Raji (cell line): ENCODE results near the gene SLC39A11.

Source experiments
- POLR2A ChIP-seq: IDR thresholded peaks from 2 replicates; pipeline ENCODE4 v1.6.1; 2011; ENCODE audit warnings: low read depth, low read length, control low read depth; ENCODE audit not compliant: insufficient read depth

Gene SLC39A11

DNA sequence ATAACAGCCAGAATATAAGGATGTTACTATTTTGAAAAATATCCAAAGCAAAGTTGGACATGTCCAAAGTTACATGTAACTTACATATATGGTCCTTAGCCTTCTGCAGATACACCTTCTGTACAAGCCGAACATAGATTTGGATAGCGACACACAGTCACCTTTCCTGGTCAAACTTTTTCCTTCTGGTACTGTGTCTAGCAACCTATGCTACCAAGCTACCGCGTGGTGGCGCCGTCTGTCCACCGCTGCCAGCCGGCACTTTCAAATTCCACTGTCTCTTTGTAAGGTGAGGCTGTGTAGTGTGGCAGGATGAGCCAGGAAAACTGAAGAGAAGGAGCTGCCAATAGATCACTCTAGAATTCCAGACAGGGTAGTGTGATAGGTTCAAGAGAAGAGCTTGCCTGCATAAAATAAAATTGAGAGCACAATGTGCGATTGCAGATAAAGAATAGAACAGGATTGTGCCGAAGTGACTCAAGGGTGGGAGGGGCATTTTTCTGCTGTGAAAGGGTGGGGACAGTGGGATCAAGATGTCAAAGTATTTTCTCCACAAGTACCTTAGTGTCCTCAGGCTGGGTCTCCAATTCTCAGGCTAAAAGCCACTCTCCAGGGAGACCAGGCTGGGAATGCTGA, 366.9 kb downstream of the SLC39A11 start:
- TF ChIP-seq POLR2A = no peak

DNA sequence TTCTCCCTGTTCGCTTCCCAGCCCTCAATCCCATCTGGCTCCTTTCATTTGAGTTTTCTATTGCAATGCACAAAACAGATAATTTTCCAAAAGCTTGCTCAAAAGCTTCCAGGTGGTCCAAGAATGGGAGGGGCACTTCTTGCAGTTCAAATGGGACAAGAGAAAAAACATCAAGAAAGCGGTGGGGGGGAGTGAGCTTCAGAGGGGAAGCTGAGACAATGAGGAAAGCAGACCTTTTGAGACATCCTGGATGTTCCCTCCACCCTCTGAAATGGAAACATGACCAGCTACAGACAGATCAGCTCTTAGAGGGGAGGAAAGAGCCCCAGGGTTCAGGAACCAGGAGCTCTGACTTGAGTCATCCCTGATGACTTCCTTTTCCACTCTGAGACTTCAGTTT, 368.2 kb downstream of the SLC39A11 start:
- no peak for TF ChIP-seq POLR2A

DNA sequence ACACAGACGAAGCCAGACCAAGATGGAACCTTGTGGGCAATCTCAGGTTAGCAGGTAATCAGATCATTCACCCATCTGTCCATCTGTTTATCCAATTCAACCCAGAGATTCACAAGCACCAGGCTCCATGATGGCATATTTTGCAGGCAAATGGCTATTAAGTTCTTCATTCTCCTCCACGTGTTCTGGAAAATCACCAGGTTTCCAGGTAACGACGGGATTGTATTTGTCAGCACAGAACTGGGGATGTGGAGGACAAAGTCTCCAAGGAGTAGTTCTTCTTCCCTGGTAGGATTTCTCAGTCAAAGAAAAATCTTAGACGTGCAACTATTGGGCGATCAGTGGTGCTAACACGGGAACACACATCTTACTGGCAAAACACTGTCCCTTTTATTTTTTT, 368.8 kb downstream of the SLC39A11 start:
- no peak for TF ChIP-seq POLR2A

DNA sequence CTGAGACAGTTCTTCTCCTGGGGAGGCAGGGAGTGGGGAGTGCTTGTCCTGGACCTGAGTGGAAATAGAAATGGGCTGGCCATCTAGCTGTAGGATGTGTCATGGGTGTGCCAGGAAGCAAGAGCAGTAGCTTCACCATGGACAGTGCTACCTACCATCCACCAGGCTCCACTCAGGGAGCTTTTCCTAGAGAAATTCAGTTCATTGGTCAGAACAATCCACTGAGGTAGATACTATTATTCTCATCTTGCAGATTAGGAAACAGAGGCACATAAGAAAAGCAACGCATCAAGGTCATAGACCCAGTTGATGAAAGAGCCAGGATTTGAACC, 372.0 kb downstream of the SLC39A11 start:
- TF ChIP-seq POLR2A = no peak

DNA sequence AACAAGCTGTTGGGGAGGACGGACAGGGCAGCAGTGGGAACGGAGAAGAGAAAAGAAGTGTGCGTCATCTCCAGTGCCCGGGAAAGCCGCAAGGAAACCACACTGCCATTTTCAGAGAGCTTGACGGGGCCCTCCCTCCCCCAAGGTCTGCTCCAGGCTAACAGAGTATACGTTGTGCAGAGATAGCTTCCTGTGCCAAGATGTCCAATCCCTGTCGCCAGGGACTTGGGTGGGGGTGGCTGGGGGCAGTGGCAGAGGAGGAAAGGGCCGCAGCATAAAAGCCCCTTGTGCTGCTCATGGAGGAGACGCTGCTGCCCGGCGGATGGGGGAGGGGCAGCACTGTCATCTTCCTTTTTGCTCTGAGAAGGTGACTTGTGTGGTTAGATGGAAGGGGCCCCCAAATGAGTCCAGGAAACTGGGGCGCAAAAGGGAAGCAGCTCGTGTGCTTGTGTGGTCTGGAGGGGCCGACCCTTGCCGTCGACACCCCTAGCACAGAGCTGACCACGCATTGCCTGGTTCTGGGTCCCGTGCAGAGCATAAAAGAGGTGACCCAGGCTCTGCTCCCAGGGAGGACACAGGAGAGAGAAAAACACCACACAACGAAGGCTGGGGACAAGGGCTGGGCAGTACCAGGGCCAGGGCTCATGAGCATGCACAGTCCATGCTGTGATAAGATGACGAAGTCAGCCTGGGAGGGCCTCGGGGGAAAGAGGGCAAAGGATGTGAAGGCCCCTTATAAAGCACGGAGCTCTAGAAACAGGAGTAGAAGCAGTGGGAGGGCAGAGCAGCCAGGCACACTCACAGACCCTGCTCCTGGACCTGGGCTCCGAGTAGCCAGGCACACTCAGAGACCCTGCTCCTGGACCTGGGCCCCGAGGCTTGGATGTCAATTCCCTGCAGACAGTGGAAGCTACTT, 372.7 kb downstream of the SLC39A11 start:
- TF ChIP-seq POLR2A = no peak

DNA sequence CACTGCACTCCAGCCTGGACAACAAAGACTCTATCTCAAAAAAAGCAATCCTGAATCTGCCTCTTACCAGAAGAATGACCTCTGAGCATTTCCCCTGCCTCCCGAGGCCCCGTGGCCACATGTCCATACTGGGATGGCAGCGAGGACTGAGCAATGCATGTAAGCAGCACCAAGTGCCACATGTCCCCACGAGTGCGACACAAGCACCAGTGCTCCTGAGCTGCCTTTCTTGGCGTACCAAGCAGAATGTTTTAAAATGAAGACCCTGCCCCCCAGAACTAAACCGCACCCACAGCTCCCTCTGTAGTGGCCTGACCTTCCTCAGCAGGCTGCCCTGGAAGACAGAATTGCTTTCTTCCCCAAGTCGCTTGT, 373.3 kb downstream of the SLC39A11 start:
- no peak for TF ChIP-seq POLR2A

DNA sequence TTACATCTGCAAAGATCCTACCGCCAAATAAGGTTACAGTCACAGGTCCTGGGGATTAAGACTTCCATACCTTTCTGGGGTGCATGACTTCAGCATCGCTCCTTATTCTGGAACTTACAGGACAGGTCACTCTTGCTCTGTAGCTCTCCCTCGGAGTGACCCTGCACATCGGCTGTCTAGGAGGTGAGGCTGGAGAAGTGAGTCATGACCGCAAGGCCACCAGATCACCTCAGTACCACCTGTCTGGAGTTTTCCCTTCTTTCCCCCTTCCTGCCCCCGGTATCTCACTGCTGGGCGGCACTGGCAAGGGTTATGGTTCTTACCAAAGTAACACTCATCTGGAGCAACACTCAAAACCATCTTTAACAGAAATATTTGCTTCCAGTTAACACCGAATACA, 374.8 kb downstream of the SLC39A11 start:
- no peak for TF ChIP-seq POLR2A

DNA sequence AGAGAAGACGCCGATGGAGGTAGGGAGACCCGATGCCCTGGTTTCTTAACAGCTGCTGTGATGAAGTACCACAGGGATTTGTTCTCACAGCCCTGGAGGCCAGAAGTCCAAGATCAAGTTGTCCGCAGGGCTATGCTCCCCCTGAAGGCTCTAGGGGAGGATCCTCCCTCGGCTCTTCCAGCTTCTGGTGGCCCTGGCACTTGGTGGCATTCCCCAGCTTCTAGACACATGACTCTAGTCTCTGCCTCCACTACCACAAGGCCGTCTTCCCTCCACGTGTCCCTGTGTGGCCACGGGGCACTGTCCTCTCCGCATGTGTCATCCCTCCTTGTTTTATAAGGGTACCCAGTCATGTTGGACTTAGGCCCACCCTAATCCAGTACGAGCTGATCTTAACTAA, 375.2 kb downstream of the SLC39A11 start:
- TF ChIP-seq POLR2A = no peak

DNA sequence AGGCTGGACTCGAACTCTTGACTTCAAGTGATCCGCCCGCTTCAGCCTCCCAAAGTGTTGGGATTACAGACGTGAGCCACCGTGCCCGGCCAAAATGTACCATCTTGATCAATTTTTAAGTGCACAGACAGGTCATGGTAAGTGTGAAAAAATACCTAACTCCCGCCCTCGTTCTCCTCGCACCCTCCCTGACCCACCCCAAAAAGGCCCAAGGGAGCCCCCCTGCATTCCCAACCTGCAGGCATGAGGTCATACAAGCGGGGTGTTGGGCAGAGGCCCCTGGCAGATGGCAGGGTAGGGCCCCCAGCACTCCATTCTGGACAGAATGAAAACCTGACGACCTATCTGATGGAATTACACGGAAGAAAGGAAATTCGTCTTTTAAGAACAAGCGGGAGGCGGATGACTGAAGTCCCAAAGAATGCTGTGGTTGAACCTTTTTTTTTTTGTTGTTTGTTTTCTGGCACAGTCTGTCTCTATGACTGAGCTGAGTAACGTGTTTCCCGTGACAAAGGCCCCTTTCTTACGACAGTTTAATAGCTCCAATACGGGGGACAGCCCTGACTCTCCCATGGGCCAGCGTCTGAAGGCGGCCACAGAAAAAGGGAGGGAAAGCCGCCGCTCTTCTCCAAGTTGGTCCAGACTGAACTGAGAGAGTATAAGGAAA, 376.4 kb downstream of the SLC39A11 start:
- TF ChIP-seq POLR2A = no peak

DNA sequence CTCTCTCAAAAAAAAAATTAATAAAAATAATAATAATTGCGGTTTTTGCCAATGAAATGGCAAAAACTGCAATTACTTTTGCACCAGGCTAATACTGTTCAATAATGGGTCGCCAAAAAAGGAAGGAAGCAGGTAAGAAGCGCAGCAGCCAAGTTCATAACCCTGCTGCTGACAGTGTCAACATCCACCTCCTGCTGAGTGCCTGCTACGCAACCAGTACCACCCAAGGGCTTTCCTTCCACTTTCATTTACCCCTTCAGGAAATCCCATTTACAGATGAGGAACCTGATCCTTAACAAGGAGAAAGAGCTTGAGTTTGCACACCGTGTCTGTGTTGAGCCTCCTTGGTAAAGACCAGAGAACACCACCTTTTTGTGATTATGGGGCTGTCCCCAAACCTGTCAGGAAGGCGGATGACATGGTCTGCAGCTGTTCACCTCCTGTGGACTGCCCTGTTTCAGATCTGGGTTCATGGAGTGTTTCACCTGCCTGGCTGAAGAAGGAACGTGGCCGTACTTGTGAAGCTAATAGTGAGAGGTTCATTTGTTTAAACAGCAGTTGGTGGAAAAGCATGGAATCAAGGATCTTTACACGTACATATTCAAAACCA, 378.0 kb downstream of the SLC39A11 start:
- no peak for TF ChIP-seq POLR2A

DNA sequence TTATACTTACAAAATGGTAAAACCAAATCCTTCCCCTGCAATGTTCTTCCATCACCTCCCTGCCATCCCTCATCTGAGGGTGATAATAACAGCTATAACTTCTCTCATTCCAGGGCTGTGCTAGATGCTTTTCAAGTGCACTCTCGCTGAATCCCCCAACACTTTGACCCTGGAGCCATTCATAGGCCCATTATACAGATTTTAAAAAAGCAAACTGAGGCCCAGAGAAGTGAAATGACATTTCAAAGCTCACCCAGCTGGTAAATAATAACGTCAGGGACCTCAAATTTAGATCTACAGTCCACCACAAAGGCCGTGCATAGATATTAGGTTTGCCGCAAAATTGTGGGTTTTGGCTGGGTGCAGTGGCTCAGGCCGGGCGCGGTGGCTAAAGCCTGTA, 378.8 kb downstream of the SLC39A11 start:
- no peak for TF ChIP-seq POLR2A

DNA sequence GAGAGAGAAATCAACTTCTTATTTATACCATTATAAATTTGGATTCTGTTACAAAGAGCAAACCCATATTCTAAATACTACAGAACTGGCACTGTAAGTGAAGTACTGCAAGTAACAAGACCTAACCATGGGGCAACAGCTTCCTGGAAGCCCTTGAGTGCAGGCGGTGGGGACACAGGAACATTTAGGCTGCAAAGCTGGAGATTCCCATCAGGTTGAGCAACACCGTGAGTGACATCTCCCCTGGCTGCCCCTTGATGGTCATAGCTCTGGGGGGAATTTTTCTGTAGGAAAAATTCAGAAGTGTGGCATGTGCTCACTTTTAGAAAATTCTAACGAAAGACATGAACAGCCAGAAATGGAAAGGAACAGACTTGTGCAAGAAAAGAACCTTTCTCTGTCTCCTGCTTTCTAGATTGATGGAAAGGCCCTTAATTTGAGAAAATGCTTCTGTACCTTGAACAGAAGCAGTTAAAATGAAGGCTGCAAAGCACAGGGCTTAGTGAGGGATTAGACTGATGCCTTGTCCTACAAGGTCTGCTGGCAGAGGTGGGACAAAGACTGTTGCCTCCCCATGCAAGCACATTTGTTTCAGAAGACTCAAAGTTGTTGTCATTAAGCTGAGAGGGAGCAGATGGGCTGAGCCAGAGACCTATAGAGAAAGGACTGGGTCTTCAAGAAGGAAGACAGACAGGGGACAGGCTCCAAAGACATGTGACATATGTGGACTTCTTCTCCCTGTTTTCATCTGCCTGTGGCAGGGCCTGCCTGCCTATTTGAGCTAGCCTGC, 380.8 kb downstream of the SLC39A11 start:
- no peak for TF ChIP-seq POLR2A

DNA sequence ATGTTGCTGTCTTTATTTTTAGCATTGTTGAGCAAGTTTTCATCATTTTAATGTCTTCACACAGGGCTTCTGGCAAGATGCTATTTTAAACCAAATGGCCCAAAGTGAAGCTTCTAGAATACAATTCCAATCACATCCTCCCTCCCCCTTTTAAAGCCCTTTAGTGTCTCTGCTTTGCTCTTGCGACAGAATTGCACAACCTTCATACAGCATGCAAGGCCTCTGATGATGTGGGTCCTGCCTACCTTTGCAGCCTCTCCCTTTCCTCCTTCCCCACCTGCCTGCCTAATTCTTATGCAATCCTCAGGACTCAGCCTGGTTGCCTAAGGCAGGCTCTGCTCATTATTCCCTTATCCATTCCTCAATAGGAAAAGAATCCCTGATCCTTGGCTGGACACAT, 381.7 kb downstream of the SLC39A11 start:
- no peak for TF ChIP-seq POLR2A

DNA sequence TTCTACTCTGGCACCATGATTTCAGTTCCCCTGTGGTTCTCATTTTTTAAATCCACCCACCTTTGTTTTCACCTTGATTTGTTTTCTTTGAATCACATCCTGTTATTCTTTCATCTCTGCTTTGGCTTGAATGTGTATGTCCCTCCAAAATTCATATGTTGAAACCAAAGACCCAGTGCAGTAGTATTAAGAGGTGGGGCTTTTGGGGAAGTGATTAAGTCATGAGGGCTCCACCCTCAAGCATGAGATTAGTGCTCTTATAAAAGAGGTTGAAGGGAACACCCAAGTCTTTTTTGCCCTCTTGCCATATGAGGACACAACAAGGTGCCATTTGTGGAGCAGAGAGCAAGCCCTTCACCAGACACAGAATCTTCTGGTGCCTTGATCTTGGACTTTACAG, 382.3 kb downstream of the SLC39A11 start:
- no peak for TF ChIP-seq POLR2A

DNA sequence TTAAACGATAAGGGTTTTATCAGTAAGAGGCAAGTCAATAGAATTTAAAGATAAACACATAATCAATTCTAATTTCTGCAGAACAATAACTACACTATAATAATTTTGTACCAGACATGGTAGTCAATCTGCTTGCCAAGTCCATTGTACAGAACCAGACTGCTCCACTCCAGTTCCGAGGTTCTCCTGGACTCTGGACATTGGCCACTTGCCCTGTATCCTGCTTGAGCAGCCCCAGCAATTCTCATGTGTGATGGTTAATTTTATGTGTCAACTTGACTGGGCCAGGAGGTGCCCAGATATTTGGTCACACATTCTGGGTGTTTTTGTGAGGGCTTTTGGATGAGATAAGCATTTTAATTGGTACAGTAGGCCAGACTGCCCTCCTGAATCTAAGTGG, 384.6 kb downstream of the SLC39A11 start:
- TF ChIP-seq POLR2A = no peak
